Hematopoietic multipotent progenitor cell treated with erythropoietin and hydrocortisone succinate and interleukin-3 and kit ligand, for 6 days (in vitro differentiated cells): ENCODE measurements around the gene PTCHD4.

Source experiments
- DNase-seq: peaks from one replicate; pipeline ENCODE4 v3.0.0-alpha.2; 2015

PTCHD4 gene

DNA sequence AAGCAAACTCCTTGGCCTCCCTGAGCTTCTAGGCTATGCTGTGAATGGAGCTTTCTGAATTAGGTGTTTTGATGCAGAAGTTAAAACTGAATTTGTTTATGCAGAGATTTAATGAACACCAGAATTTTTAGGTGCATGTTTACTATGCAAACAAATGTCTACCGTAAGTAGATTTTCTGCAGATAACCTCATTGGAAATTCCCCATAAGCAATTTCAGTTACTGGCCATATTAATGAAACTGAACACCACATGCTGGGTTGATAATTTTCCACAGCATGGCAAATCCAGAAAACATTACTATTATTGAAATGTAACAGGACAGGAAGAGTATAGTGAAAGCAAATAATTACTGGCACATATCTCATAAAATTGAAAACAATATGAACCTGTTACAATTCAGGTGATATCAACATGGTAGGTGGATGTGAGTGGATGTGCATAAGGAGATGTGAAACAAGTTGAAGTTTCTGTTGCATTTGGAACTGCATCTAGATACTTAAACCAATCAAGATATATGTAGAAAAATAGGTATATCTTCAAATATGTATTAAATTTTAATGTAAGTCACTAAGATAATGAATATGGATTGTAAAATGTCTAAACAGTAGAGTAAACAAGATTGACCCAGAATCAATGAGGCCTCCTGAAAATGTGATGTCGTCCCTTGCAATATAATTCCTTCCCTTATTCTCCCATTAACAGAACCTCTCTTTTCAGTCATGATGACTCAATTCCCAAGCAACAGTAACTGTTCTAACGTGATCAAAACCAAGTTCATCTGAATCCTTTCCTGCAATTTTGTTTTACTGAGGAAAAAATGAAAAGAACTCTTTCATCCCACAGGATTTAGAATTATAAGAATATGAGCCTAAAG is 11.0 kb downstream of the PTCHD4 start:
- DNase-seq, result no peak

DNA sequence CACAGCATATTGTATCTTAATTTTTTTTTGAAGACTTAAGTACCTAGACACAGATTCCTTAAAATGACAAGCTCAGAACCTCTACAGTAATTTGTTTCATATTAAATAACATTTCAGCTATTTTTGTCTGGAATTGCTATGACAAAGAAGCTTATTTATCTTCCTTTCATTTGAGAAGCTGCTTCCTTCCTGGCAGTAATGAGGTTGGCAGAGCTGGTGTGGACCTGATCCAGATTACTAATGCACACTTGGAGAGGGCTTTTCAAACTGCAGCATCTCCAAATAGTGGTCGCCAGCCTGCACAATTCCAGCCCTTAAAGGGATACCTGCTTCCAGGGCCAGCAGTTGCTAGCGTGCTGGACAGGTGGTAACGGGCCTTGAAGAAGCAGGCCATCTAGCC is 12.1 kb downstream of the PTCHD4 start:
- DNase-seq, result no peak

DNA sequence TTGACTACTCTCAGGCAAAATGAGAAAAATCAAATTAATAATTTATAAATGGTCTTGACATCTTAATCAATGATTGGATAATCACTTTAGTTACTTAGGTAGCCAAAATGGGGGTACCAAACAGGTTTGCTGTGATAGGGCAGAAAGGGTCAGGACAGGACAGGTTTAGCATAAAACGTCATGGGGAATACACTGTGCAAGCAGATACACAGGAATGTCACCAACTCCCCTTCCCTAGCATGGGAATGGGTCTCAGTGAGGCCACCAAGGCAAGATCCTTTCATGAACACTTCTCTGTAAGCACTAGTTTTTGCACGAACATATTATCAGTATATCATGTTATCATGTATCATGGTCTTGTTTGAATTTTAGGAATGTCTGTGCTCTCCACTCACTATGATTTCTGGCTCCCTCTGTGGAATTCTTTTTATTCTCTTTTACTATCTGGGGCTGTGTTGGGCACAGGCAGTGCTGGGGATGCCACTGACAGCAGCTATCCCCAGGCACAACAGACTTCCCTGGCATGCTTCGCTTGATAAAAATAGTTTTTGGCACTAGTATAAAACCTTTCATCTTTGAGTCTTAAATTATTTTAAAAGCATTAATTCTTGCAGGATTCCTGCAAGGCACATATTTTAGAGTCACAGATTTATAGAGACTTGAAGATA is 18.3 kb downstream of the PTCHD4 start:
- DNase-seq, result no peak

DNA sequence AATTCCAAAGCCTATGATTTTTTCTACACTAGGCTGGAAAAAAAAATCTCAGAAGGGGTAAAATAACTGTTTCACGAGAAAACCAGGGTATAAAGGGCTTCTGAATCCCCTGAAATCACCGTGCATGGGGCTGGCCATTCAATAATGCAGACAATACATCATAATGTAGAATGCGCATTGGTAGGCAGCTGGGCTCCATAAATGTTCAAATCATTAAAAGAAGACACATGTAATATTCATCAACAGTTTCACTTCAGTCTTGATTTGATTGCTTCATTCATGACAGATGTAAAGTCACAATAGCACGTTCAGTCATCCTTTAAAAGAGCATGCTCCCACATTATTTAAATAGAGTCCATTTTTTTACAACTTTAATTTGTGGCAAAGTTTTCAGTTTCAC is 20.5 kb downstream of the PTCHD4 start:
- no peak for DNase-seq

DNA sequence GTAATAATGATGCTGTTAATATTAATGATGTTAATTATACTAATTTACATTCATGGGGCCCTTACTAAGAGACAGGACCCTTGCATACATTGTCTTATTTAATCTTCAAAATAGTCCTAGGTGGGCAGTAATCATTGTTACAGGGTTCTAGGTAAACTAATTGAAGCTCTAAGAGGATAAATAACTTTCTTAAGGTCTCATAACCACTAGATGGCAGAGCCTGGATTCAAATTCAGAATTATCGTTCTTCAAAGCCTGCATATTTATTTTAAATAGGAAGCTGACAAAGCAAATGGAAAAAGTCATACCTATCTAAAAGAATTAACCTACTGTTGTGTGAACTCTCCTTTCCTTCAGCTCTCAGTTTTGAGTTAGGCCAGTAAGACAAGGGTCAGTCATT is 23.5 kb downstream of the PTCHD4 start:
- peak; percentile 14 for DNase-seq

DNA sequence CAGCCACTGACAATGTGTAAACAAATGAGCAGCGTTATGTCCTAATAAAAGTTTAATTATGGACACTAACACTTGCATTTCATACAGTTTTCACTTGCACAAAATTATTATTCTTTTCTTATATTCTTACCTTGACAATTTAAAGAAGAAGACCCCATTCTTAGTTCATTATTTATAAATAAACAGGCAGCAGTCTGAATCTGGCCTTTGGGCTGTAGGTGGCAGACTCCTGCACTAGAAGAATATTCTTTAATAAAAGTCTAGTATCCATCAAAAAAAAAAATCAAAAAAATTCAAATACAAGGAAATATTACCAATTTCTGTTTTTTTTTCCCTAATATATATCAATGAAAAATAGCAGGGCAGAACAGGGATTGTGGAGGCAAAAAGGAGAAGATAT is 24.8 kb downstream of the PTCHD4 start:
- no peak for DNase-seq

DNA sequence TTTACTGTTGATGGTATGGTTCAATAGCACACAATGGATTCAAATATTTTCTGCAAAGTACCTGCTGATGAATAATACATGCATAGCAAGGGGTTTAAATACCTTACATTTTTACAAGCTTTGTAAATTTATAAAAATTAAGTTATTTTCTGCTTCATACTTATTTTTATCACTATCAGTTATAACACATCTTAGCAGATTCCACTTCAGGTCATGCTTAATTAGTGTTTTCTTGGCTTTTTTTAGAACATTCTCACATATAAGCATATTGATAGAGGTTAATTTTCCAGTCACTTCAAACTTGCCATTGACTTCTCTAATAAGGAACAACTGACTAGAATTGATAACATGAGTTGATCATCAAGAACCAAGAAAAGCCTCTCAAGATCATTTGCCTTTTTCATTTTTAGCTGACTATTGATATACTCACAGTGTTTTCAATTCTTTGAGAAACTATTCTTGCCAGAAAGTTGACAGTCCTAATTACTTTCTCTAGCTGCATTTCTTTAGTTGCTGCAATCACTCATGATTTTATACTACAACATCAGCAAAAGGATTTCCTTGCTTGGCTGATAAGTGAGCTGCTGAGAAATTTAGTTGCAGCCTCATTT is 25.8 kb downstream of the PTCHD4 start:
- DNase-seq, result no peak

DNA sequence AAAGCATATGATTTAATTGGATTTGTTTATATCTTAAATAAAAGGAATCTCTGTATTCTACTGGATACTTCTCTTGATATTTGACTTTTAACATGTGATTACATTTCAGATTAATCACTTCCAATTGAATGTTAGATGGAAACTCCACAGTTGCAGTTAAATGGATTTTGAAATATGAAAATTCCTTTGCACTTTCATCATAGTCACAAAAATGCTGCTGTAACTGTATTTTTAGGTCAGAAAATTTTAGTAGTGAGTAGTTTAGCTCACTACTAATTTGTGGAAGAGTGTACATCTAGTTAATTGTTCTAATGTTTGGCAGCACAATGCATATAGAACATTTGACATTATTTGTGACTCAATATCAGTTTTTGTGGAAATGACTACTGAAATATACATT is 26.8 kb downstream of the PTCHD4 start:
- no peak for DNase-seq

DNA sequence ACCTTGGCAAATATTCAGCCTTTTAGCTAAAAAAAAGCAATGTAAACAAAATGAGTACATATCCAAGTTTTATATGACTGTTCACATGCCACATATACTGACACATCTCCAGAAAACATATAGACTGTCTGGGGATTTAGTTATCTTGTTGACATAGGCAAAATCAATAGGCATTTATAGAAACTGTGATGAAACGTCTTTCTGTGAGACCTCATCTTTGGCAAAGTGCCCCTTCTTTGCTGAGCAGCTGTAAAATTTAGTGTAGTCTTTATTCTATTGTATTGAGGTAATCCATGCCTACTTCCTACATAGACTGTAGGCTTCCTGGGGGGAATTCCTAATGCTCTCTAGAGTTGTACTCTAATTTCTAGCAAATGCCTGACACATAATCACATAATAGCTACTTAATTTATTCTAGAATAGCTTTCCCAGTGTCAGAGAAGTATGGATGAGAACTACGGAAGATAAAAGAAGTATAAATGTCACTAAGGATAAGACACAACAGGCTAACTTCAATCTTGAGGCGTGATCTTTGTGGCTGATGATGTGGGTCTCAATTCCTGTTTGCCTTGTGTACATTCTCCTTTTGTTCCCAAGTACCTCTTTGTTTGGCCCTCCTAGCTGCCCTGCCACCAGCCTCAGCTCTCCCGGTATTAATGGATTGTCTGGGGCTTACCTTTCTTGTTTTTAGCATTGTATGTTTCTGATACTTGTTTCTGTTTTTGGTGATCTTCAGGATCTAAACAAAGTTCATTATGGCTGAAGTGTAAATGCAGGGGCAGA is 30.6 kb downstream of the PTCHD4 start:
- DNase-seq, result no peak

DNA sequence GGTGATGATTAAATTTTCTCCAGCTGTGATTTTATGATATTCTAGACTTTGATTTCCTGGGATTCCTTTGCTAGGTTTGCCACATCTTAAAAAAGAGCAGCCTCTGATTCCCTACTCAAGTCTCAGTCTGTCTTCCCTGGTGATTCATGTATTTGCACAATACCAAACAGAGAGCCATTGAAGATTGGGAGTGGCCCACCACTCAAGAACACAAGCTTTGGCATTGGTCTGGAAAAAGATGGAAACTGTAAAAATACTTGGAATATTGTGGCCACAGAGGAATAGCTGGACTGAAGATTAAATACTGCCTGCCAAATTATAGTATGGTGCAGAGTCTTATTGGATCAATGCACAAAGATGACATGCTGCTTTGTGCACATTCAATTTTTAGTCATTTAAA is 32.9 kb downstream of the PTCHD4 start:
- DNase-seq, result no peak

DNA sequence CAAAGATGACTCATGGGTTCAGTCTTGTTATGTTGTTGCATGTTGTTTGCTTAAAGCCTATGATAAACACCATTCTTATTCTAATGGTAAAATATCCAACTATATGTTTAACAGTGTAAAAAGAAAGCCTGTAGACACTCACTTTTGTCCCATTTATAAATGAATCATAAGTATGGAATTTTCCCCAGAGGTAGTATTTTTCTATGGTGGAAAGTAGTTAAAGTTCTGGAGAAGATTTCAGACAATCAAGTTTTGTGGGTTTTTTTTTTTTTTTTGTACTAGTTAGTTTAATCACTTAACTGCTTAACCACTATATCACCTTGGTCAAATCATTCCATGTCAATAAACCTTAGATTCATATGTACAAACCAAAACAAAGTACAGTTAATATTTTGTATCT is 35.8 kb downstream of the PTCHD4 start:
- no peak for DNase-seq

DNA sequence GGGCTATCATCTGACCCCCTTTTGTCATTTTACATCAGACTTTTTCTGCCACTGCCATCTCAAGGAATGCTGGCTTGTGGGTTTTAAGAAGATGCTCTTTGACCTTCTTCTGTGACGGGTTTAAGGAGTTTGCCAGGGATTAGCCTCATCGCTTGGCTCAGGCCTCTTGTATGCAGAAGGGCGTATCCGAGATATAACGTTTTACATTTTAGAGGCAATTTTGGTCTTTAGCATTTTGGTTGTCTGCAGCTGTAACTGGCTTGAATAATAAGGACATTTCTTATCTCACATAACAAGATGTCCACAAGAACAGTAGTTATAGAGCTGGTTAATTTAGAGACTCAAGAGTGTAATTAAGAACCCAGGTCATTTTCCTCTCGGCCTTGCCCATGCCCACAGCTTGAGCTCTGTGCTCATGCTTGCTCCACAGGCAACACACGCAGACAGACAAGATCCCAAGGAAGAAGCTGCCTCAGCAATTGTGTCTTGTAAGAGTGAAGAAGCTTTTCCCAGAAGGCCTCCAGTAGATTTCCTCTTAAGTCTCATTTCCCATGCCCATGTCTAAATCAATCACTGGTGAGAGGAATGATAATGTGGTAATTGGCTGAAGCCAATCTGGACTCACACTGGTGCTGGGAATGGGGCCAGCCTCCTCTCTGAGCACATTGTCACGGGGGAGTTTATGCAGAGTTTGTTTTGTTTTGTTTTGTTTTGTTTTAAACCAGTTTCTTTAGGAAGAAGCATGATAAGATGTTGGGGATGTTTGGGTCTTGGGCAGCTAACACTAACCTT is 36.8 kb downstream of the PTCHD4 start:
- no peak for DNase-seq

DNA sequence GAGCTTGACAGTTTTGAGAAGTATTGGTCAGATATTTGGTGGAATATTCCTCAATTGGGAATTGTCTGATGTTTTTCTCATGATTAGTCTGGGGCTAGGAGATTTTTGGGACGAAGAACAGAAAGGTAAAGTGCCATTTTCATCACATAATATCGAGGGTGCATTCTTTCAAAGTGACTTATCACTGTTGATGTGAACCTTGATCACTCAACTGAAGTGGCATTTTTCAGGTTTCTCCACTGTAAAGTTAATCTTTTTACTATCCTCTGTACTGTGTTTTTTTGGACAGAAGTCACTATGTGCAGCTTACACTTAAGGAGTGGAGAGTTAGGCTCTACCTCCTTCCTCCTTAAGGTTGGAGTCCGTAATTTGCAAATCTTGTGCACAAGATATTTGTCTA is 39.2 kb downstream of the PTCHD4 start:
- no peak for DNase-seq

DNA sequence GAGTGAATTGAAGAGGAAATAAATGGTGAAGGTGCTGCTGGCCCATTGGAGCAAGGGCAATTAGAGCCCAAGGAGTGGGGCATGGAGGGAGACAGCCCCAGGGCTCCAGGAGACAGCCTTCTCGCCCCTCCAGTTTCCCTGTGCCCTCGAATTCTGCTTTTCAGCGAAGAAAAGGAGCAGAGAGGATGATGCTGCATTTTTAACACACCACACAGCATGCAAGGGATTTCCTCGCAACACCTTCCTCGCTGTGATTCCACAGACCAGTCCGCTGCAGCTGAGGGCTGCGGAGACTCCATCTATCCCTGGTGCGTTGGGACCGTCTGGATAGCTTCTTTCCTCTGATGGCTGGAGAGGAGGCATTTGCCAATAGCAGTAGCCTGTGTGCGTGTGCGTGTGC is 41.7 kb downstream of the PTCHD4 start:
- DNase-seq, result no peak

DNA sequence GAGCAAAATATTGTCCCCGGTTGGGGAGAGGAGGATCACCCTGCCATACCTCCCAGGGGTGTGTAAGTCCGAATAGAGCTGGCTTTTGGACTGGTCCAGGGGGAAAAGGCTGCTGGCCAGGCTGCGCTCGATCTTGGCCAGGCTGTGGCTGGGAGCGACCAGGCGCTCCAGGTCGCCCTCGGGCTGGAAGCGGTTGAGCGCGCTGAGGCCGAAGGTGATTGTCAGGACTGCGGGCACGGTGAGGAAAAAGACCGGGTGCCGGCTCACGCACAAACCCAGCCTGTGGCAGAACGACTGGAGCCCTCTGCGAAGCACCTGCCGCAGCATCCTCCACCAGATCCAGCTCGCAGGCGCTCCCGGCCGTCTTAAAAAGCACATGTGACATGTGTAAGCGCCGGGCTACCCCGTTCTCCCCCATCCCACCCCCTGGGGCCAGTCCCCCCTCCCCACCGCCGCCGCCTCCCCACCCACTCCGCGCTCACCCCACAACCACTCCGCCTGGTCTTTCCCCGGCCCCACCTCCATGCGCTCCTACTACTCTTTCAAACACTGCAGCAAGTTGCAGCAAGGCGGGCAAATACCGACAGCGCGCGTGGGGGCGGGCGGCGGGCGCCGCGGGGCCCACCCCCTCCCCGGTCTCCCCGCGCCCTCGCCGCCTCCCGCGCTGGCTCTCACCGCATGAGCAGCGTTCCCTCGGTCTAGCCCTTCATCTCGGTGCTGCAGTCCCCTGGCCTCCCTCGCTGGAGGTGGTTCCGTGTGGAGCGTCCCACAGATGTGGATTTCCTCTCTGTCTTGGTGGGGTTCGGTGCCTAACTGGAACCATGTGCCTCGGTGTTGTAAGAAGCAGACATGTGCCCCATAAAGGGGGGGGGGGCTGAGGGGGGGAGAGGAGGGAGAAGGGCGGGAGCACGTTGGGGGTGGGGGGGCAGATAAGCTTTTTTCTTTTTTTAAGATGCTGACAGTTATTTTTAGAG is 42.4 kb downstream of the PTCHD4 start:
- no peak for DNase-seq

DNA sequence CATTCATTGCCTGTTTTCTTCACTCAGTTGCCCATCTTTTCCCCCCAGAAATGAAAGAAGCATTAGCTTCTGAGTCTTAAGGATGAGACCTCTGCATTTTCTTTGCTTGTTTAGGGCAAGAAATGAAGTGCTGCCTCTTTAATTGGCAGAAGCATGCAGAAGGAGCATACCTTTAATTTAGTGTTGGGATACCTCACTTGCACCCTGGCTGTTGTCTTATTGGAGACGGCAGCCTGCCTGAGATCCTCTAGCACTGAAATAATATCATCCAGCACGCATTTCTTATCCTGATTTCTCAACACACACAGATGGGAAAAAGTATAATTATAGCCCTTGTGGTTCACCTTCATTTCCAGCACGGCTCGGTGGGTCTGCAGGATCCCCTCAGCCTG is 43.1 kb downstream of the PTCHD4 start:
- no peak for DNase-seq

DNA sequence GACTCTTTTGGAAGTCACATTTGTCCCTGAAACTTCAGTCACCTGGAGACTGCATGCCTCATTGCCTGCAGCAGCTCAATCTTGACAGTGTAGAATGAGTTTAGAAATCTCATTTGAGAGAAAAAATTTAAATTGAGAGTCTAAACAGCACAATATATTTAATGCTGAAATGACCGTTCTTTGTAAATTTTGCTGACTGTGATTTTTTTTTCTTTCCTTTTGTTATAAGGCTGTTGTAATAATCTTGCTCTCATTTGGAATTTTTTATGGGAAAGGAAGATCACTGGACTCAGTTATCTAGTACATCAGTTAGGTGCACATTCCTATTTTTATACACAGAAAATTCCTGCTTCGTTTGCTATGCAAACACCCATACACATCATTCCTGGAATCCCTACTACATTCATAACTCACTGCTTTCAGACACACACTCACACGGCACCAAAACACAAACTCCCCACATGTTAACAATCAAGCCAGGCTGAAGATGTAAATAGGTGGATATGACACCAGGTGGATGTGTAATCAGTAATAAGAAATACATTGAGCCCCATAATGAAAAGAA is 43.8 kb downstream of the PTCHD4 start:
- DNase-seq, result no peak

DNA sequence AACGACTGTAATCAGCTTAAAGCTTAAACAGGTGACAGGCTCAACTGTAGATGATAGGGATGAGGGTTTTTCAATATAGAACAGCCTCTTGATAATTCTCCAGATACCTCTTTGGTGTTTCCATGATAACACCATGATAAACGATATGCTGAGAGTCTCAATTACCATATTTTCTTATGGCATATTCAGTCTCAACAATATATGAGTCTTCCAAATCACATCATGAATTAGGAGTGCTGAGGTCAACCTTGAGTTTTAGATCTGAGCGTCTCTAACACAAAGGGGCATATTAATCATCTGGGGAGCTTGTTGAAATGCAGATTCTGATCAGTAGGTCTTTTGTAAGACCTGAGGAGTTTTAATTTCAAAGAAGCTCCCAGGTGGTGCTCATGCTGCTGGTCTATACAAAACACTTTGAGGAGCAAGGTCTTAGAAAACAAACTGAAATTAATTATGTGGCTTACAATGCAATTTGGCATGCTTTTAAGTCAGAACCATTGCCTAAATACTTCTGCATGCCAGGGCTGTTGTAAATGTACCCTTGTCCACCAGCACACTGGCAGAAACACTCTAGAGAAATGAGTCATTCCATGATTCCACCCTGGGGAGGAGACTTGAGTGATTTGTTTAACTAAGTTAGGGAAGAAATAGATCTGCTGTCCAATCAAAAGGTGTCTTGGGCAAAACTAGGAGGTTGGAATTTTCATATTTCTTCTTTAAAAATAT is 49.6 kb downstream of the PTCHD4 start:
- no peak for DNase-seq
